GM12873 (cell line): ENCODE measurements around the gene NR1H4.

ENCODE experiments used
- TF ChIP-seq, protein P1 (sequence below): IDR thresholded peaks from 2 replicates; pipeline ENCODE4 v1.5.1; 2012; ENCODE audit warnings: low read depth, mild to moderate bottlenecking, moderate library complexity, low read length, control low read depth; ENCODE audit not compliant: insufficient read depth; ENCODE audit errors: missing control alignments

NR1H4 gene

DNA sequence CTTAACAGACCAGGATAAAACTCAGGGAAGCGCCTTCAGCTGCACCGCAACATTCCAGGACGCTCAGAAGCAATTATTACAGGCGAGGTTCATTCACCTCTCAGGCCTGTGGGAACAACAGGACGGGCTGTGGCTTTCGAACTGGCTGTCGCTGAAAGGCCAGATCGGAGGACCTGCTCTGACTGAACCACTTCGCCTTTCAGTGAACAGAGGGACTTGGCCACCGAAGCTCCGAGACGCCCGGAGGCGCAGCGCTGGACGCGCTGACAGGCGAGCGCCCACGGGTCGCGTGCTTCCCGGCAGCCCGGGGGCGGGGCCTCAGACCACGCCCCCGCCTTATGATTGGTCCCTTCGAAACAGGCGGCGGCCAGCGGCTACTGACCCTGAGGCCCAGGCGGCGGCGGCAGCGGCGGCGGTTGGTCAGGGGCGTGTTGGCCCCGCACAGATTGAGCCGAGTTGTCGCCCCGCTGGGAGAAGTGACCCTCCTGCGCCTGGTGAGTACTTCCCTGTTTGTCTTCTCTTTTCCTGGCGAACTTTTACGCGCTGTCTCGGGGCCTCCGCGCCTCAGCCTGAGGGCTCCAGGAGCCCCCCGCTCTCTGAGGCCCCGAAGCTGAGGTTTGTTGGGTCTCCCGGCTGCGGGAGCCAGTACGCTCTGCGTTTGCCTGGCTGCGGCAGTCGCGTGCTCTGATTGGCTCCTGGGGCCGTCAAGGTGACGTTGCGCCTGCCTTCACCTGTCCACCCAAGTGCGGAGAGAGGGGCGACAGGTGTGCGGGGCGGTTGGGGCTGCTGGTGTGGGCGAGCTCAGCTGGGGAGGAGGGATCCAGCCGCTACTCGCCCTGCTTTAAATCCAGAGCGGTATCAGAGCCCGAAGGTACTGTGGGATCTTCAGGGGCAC, 99.9 kb downstream of the NR1H4 start, which contains the start of gene GAS2L3:
TSS of gene GAS2L3 (plus strand) at position 393 of the 895 bp plus-strand sequence. CDS start 21,221 bp downstream, outside the sequence.
- TF ChIP-seq, protein P1, sequence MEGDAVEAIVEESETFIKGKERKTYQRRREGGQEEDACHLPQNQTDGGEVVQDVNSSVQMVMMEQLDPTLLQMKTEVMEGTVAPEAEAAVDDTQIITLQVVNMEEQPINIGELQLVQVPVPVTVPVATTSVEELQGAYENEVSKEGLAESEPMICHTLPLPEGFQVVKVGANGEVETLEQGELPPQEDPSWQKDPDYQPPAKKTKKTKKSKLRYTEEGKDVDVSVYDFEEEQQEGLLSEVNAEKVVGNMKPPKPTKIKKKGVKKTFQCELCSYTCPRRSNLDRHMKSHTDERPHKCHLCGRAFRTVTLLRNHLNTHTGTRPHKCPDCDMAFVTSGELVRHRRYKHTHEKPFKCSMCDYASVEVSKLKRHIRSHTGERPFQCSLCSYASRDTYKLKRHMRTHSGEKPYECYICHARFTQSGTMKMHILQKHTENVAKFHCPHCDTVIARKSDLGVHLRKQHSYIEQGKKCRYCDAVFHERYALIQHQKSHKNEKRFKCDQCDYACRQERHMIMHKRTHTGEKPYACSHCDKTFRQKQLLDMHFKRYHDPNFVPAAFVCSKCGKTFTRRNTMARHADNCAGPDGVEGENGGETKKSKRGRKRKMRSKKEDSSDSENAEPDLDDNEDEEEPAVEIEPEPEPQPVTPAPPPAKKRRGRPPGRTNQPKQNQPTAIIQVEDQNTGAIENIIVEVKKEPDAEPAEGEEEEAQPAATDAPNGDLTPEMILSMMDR = no peak

DNA sequence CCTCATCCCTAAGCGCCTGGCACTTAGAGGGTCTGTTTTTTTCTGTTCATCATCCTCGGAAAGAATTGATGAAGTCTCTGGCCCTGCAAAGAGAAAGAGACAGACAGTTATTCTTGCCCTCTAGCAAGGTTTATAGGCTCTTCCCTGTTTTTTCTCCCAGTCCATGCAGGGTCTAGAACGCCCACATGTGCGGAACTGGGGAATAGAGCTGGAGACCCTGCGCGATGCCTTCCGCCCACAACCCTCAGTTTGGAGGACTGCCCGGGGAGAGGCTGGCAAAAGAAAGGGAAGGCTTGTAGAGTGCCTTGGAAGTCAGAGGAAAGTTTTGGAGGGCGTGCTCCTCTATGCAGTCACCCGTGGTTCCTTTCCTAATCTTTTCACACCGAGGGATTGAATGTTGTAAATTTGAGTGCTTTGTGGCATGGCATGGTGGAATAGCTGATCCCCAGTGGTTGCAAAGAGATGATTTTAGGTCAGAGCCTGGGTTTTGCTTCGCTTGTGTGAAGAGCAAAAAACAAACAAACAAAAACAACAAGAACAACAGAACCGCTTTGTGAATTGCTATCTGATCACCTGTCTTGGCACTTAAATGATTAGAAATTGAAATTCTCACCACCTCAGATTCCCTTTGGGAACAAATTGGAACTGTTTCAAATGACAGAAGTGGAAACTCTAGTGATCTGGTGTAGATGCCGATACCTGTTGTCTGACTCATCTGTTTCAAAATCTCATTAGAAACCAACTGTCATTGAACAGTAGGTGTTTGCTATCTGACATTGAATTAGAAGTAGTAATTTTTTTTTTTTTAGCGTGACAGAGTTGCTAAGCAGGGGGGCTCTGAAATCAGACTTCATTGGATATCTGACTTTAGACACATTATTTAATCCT, 100.8 kb downstream of the NR1H4 start:
- TF ChIP-seq, protein P1 = no peak

DNA sequence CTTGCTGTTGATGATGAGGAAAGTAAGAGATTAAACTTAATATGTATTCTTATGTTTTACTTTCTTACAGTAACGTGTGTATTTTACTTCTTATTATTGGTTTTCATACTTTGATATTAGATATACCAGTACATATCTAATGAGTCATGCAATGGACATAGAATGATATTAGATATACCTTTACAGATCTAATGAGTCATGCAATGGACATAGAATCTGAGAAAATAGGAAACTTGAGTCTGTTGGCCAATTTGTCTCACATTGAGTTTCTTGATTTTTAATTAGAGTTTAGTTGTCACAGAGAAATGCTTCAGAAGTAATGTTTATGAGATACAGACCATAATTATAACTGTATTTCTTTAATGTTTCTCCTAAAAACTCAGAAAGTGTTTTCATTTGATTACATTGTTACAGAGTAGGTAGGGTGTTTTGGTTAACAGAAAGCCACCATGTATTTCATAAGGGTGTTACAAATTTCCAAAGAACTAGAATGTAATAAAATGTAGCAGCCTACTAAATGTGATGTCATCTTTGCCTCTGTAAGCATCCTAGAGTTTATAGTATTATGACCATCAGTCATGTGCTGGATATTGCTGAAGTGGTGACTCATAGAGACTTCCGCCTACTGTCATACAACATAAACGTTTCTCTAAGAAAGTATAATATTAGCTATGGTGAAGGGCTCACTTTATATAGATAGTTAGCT, 102.8 kb downstream of the NR1H4 start:
- TF ChIP-seq, protein P1 = no peak

DNA sequence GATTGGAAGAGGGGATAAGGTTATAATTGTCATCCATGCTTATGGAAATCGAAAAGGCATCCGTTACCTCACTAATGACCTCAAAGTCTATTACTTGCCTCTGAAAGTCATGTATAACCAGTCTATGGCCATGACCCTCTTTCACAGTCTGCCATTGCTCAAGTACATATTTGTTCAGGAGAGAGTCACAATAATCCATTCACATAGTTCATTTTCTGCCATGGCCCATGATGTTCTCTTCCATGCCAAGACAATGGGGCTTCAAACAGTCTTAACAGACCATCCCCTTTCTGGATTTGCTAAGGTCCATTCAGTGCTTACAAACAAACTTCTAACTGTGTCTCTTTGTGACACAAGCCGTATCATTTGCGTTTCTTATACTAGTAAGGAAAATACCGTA, 105.3 kb downstream of the NR1H4 start:
- TF ChIP-seq, protein P1 = no peak

DNA sequence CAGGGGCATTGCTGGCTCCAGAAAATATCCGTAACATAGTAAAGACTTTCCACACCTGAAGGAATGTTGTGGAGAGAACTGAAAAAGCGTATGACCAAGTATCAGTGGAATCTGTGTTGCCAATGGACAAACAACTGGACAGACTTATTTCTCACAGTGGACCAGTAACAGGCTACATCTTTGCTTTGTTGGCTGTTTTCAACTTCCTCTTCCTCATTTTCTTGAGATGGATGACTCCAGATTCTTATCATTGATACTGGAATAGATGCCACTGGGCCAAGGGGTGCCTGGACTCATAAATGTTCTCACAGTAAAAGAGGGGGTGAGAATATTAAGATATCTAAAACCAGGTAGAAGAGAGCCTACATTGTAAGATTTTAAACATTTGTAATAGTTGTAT, 106.2 kb downstream of the NR1H4 start:
- TF ChIP-seq, protein P1 = no peak

DNA sequence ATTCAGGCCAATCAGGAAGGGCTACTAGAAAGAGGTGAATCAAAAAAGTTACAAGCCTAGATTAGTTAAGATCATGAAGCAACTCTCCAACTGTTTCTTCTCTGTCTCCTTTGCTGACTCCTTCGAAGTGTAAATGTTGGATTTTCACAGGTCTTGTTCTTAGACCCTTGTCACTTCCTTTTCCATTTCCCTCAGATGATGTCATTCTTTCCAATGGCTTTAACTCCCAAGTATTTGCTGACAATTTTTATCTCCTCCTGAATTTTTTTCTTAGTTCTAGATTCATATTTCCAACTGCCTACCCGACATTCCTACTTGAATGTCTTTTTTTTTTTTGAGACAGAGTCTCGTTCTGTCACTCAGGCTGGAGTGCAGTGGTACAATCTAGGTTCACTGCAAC, 110.6 kb downstream of the NR1H4 start:
- TF ChIP-seq, protein P1 = no peak
